NCI-H774 (cell line): ENCODE results near the gene SCN9A.

Experiments used
- DNase-seq: peaks from one replicate; lab custom pipeline; 2025; lab: John Stamatoyannopoulos, UW

Gene SCN9A

DNA sequence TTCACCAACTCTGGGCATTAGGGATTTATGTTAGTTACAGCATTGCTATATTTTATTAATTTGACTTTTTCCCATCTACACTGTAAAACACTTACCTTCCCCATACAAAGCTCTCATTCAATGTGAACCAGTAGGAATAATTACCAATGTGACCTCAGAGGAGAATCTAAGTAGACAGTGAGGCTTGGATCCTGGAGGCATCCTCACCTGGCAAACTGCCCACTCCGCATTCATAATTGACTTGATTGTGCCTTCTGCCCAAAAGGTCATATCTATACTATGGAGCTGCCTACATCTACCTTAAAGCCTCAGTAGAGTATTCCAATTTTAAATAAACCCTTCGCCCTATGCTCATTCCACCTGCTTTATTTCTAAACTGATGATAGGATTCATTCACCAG is 202.5 kb downstream of the SCN9A start:
- DNase-seq: no peak

DNA sequence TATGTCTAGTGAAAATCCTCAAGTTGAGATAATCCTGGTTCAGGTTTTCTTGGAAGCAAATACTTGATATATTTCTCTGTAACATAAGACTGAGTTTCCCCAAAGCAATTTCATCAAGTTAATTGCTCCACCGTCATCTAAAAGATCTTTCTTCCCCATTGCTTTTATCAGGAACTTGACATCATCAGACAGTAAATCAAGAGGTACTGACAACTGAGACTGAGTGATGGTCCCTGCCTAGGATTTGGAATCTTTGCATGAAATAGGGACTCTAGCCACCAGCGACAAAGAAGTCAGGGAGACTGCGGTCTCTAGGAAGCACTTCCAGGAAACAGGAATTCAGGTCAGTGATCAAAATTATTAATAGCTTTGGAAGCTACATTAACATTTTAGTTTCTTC is 204.5 kb downstream of the SCN9A start:
- no peak for DNase-seq

DNA sequence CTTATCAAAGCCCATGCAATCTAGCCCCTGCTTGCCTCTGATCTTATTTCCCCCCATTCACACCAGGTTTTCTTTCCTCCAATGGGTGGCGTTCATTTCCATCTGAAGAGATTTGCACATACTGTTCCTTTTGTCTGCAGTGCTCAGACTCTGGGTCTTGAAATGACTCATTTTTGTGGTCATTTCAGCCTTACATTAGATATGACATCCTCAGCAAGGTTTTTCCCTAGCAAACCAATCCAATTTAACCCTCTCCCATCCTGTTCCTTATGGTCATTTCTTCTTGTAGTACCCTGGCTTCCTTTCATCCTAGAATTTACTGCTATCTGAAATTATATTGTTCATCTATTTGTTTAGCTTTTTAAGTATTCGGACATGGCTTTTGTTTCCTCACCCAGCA is 205.4 kb downstream of the SCN9A start:
- no peak for DNase-seq

DNA sequence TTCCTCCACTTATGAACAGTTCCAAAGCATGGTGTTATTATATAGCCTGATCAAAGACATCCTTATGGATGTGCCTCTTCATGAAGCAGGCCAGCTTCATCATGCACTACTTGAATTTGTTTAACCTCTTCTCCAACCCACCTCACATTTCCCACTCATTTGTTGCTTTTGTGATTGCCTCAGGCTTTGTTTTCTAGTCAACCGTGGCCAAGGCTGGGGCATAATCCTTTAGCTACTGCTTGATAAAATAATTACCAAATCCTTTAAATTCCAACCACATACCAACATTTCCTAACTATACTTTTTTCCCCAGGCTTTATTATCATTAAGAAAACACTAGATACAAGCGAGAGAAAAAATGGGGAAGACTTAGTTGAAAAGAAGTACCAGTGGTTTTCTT is 208.3 kb downstream of the SCN9A start:
- no peak for DNase-seq

DNA sequence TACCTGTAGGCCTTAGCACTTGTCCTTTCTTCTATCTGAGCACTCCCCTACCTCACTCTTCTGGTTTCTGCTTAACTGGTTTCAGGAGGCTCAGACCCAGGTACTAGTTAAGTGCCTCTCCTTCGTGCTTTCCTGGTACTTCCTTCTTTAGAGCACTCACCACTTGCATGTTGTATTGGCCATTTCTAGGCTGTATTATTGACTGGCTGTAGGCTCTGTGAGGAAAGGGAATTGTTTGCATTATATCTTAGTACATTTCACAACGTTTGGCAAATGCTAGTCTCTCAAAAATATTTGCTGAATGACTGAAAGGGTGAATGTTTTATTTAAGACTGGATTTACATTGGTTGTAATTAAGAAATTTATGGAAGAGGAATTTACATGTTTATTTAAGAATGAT is 212.0 kb downstream of the SCN9A start:
- no peak for DNase-seq

DNA sequence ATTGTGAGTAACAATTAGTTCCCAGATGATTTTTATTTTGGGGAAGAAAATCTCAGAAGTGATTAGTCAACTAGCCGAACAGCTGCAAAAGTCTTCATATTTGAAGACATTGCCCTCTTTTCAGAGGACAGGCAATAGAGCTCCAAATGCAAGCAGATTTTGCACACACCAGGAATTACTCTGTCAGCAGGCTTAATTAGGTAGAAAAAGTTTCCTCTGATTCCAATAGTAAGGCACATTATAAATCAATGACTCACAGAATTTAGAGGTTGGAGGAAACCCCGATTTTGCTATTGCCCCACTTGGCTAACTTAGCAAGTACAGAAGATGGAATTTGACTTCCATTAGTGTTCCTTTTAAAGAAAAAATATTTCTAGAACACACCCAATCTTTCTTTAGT is 217.2 kb downstream of the SCN9A start:
- DNase-seq: no peak

DNA sequence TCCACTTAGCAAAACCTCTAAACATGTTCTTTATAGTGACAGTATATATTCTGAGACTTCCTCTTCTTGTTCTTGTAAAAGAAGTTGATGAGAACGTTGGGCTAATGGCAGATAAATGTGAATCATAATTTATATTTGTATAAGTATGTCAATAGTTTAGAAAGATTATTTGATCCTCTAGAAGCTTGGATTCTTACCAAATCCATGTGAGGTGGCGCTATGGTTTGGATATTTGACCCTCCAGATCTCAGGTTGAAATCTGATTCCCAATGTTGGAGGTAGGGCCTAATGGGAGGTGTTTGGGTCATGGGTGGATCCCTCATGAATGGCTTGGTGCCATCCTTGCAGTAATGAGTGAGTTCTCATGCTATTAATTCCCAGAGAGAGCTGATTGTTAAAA is 218.2 kb downstream of the SCN9A start:
- no peak for DNase-seq

DNA sequence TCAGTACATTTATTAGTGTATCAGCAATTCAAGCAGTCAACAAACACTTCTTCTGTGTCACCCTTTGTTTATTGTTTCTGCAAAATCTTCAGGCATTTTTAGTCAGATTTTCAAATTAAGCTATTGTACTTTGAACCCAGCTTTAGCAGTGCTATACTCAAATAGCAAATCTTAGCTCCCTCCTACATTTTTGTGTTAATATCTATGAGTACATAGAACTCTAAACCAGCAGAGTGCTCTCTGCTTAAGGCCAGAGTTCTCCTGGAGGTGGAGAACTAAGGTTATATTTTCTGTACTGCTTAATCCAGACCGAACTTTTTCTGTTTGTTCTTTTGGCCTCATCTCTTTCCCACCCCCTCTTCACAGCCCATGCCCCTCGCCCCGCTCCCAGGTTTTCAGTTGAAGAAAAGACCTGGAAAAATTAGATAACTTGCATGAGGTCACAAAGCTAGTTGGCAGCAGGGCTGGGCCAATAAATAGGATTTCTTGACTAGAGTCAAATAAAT is 218.7 kb downstream of the SCN9A start:
- DNase-seq: no peak

DNA sequence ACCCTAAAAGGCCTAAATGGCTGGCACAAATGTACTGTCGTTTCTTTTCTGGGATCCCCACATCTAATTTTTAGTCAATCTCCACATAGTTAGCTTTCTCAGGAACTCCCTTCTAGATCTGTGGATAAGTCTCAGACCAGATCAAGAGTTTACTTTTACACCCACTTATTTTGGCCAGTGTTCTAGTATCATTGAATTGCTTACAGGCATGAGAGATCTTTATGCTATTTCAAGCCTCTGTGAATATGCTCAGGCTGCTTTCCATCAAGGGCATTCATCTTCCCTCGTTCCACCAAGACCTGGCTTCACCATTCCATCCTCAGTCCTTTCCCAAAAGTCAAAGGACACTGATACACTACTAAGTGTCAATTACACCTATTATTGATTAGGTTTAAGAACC is 220.2 kb downstream of the SCN9A start:
- no peak for DNase-seq

DNA sequence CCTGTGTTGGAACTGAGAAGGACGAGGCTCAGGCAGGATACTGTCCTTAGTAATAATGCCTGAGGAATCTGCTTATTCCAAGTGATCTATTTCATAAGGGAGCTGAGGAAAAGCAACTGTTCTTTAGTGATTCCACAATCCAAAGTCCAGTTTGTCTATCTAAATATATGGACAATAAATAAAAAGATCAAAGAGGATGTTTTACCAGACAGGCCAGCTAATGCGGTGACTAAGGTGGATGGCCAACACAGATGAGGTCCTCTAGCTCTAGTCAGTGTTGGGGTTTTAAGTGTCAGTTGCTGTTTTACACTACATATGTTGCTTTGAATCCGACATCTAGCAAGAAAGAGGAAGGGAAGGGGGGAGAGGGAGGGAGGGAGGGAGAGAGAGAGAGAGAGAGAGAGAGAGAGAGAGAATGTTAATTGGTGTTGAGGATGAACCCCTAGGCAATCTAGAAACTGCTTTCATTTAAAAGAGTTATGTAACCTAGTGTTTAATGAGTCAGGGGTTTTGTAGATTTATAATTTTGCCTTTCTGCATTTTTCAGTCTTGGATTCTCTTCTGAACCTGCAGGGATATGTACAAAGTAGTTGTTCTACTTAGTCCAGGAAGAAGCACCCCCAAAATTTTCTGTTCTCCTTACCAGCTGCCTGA is 220.9 kb downstream of the SCN9A start:
- no peak for DNase-seq

DNA sequence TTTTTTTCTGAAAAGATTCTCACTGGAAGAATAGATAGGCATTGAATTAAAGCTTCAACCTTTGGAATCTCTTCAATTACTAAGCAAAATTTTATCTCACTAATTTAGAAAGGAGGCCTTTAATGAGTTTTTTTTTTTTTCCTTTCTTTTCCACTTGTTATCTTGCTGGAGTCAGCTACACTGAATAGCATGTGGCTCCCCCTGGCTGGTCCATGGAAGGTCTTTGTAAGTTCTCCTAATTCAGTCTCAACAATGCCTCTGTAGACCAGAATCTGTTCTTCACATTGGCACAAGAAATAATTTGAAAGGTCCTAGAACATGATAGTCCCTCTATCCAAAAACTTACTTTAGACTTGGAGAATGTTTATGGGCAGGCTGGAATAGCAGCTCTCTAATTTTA is 223.7 kb downstream of the SCN9A start:
- DNase-seq: no peak

DNA sequence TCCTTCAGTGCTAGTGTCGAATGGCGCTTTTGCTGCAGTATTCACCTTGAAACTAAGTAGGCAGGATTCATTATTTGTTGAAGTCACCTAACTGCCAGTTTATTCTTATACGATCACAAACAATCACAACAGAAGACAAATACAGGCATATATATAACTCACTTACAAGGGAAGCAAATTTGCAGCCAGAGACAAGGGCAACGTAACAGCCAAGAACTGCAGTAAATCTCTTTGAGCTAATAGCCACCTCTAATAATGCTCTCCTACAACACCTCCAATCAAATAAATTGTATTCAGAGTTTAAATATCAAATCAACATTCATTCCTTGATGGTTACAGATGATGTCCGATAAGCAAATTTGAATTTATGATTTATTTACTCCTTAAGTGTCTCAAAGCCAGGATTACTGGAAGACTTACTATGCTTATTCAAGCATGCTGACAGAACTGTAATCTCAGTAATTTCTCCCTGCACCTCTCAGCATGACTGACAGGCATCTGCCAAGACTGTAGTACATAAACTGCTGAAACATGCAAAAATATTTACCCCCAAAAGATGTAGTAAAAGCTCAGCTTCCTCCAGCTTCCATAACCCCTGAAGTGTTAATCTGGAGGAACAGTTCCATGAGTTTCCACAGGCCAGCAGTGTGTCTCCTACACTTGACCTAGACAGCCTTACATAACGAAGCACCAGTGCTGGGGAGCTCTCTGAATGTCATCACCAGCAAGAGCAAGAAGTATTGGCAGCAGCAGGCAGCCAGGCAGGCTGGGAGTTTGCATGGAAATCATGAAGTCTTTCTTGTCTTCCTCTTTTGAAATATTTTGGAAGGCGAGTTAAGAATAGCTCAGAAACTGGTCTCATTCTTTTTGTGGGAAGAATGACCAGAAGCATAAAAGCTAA is 227.0 kb downstream of the SCN9A start:
- no peak for DNase-seq

DNA sequence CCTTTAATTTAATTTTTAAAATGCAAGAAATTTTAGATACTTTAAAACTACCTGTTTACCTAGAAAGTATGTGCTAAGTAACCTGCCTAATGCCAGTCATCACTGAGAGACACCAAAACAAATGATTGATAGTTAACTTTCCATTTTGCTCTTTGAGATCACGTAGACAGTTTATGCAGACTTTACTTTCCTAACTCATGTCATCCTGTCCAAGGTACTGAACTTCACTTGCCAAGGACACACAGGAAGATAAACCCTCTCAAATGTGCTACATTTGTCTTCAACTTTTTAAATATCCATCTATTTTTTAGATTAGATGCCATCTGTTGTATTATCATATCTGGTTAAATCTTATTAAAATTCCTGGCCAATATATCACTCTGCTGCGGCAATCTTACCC is 227.9 kb downstream of the SCN9A start:
- DNase-seq: no peak
